DND-41 (cell line): ENCODE measurements around the gene RPP25.
A peak's percentile ranks its signal among the peaks of the same experiment; 100 is the strongest.
"Not testable (repeated sequence)": the region's sequence is repeated elsewhere in the genome, so short reads cannot be mapped to it uniquely, and the experiment has no call there.

Experiments used
- ATAC-seq: fragments of 200-7000 bp; cut with Tn5 transposase; 3 replicates; pipeline ENCODE4 v1.9.1; 2021; ENCODE audit warnings: low read depth; ENCODE audit not compliant: insufficient read depth
- DNase-seq: peaks from one replicate; pipeline ENCODE4 v3.0.0-alpha.2; 2020
- H2AFZ ChIP-seq: 2 replicates; pipeline ENCODE4 v1.6.0; 2012; ENCODE audit warnings: low read depth, low read length
- H3K27ac ChIP-seq: 2 replicates; pipeline ENCODE4 v1.5.1; 2012; ENCODE audit warnings: low read length, inconsistent platforms
- H3K27me3 ChIP-seq: fragments of 200-600 bp; sonication (generic); 2 replicates; pipeline ENCODE4 v1.6.0; 2012; ENCODE audit warnings: low read length, mild to moderate bottlenecking, inconsistent platforms; ENCODE audit not compliant: insufficient read depth, poor library complexity
- H3K36me3 ChIP-seq: 2 replicates; pipeline ENCODE4 v1.5.1; 2012; ENCODE audit warnings: low read length, inconsistent platforms; ENCODE audit not compliant: insufficient read depth
- H3K4me1 ChIP-seq: 2 replicates; pipeline ENCODE4 v1.5.1; 2012; ENCODE audit warnings: mild to moderate bottlenecking, low read length; ENCODE audit not compliant: insufficient read depth
- H3K4me2 ChIP-seq: 2 replicates; pipeline ENCODE4 v1.6.0; 2012; ENCODE audit warnings: mild to moderate bottlenecking, moderate library complexity, low read length, inconsistent platforms; ENCODE audit not compliant: insufficient read depth
- H3K4me3 ChIP-seq, 2 experiments: fragments of 200-600 bp in 1 of 2; shearing (Covaris generic) in 1 of 2; 2 replicates each; pipeline ENCODE4 v1.5.1; 2012 to 2016; ENCODE audit warnings: inconsistent platforms in 2 of 2, low read length in 2 of 2, mild to moderate bottlenecking in 2 of 2, low read depth in 1 of 2, moderate library complexity in 1 of 2
- H3K79me2 ChIP-seq: 2 replicates; pipeline ENCODE4 v1.6.0; 2012; ENCODE audit warnings: low read length, inconsistent platforms; ENCODE audit not compliant: insufficient read depth
- H3K9ac ChIP-seq: 2 replicates; pipeline ENCODE4 v1.6.0; 2012; ENCODE audit warnings: low read depth, mild to moderate bottlenecking, inconsistent platforms, low read length, moderate library complexity
- H3K9me3 ChIP-seq: 2 replicates; pipeline ENCODE4 v1.5.1; 2012; ENCODE audit warnings: low read length, moderate library complexity, mild to moderate bottlenecking, inconsistent platforms; ENCODE audit not compliant: insufficient read depth, severe bottlenecking
- H4K20me1 ChIP-seq: 2 replicates; pipeline ENCODE4 v1.6.0; 2012; ENCODE audit warnings: low read length; ENCODE audit not compliant: insufficient read depth
- CTCF ChIP-seq: IDR thresholded peaks from 2 replicates; pipeline ENCODE4 v1.5.1; 2012; ENCODE audit warnings: borderline replicate concordance, low read length, moderate library complexity, mild to moderate bottlenecking; ENCODE audit not compliant: poor library complexity, severe bottlenecking; ENCODE audit errors: extremely low read depth
- EZH2 ChIP-seq: IDR thresholded peaks from 3 replicates; pipeline ENCODE4 v1.6.1; 2012; ENCODE audit warnings: borderline replicate concordance, low read depth, mild to moderate bottlenecking, moderate library complexity, low read length, inconsistent platforms; ENCODE audit not compliant: severe bottlenecking

RPP25 gene

GRCh38 chr15:74937272-74937589 is 19.3 kb downstream of the RPP25 start:
- peak overlapping the region; percentile 86 for H2AFZ ChIP-seq
- H3K4me3 ChIP-seq: peak overlapping the region; percentile 34 to 81
- peaks cover 56% of the 10 kb centered on the region for H3K79me2 ChIP-seq
- H3K9ac ChIP-seq: peak overlapping the region; percentile 93
- TF ChIP-seq CTCF: no peak
- TF ChIP-seq EZH2: no peak
- peak overlapping the region; percentile 72 for H3K4me2 ChIP-seq
- H3K9me3 ChIP-seq: no peaks in the 10 kb centered on the region
- H4K20me1 ChIP-seq: no peaks in the 10 kb centered on the region; the same call in 1 of the 2 replicates
- DNase-seq (no peak), ATAC-seq (peak; percentile 20)
- peaks cover 3% of the 10 kb centered on the region for H3K36me3 ChIP-seq
- no peaks in the 10 kb centered on the region for H3K27me3 ChIP-seq
- peaks cover 32% of the 10 kb centered on the region for H3K4me1 ChIP-seq
- H3K27ac ChIP-seq: peak overlapping the region; percentile 80

GRCh38 chr15:74935193-74935592 is 21.4 kb downstream of the RPP25 start:
- not testable (repeated sequence) for H2AFZ ChIP-seq, H3K27me3 ChIP-seq, H4K20me1 ChIP-seq, H3K9me3 ChIP-seq, H3K9ac ChIP-seq, H3K4me3 ChIP-seq, H3K36me3 ChIP-seq, DNase-seq, H3K27ac ChIP-seq, ATAC-seq
- H3K79me2 ChIP-seq: peaks cover 72% of the 10 kb centered on the region
- H3K4me2 ChIP-seq: peak overlapping the region; percentile 41; the same call in 1 of the 2 replicates
- TF ChIP-seq CTCF: peak; percentile 26
- peaks cover 32% of the 10 kb centered on the region for H3K4me1 ChIP-seq

- no peaks in the 10 kb centered on the region; the same call in 1 of the 2 replicates for H4K20me1 ChIP-seq
- H3K9me3 ChIP-seq: no peaks in the 10 kb centered on the region
- DNase-seq (no peak), ATAC-seq (no peak)
- peak overlapping the region; percentile 0; the same call in 1 of the 2 replicates for H3K4me2 ChIP-seq
- TF ChIP-seq EZH2 (no peak), CTCF (no peak)
- peaks cover 32% of the 10 kb centered on the region for H3K4me1 ChIP-seq
- H3K36me3 ChIP-seq: peaks cover 21% of the 10 kb centered on the region
- no peak overlapping the region for H3K4me3 ChIP-seq
- no peak overlapping the region for H3K9ac ChIP-seq
- H3K27me3 ChIP-seq: no peaks in the 10 kb centered on the region
- no peak overlapping the region for H3K27ac ChIP-seq
- peaks cover 82% of the 10 kb centered on the region for H3K79me2 ChIP-seq
- no peak overlapping the region for H2AFZ ChIP-seq
These were observed 23.0 kb downstream of the RPP25 start for GRCh38 chr15:74933573-74933972.

- H2AFZ ChIP-seq: no peak overlapping the region
- H3K4me3 ChIP-seq: no peak overlapping the region
- peaks cover 53% of the 10 kb centered on the region for H3K36me3 ChIP-seq
- no peak overlapping the region for H3K27ac ChIP-seq
- no peaks in the 10 kb centered on the region for H3K9me3 ChIP-seq
- DNase-seq (no peak), ATAC-seq (no peak)
- no peak for TF ChIP-seq CTCF
- no peak for TF ChIP-seq EZH2
- H3K4me1 ChIP-seq: no peaks in the 10 kb centered on the region
- no peaks in the 10 kb centered on the region for H4K20me1 ChIP-seq
- H3K79me2 ChIP-seq: peaks cover 49% of the 10 kb centered on the region
- no peaks in the 10 kb centered on the region for H3K27me3 ChIP-seq
- H3K9ac ChIP-seq: no peak overlapping the region
- no peak overlapping the region for H3K4me2 ChIP-seq
These were observed 27.8 kb downstream of the RPP25 start for GRCh38 chr15:74928771-74929198.
